Stimulated activated CD4-positive, alpha-beta T cell treated with anti-CD3 and anti-CD28 coated beads, Interleukin-15, amount 100 ng/mL, for 24 hours (primary cell): Measurements from ENCODE around the gene RBP3.

Experiments used
- DNase-seq: peaks from one replicate; pipeline ENCODE4 v3.0.0-alpha.2; 2020

Gene RBP3

DNA sequence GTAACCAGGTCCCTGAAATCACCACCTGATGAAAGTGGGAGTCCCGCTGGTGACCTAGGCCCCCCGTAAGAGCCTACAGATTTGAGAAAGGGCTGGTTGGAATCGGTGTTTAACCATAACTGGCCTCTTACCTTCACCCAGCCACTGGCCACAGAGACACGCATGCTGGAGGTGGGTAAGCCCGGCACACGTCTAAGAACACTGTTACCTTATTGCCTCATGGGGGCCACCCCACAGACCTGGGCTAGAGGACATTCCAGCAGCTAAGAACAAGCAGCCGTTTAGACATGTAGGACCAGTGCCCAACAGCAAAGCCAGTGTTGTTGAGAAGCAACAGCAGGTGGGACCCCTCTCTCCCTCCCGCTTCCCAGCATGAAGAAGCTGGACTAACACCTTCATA lies 28.4 kb upstream of the RBP3 start:
- DNase-seq, result no peak

DNA sequence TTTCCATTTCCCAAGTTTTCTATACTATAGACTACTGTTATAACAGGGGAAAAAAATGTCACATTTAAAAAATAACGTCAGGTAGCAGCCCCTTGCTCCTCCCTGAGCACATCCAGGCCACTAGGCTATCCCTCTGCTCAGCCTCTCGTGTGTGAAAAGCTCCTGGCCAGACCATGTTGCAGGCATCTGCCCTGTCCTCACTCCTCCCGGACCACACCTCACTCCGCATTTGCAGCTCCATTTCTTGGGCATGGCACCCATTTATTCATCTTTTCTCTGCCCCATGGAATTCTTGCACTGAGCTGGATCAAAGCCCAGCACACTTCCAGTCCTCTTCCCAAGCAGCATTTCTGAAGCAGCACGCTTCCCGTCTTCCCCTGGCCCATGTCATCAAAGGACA lies 27.4 kb upstream of the RBP3 start:
- DNase-seq, result no peak

DNA sequence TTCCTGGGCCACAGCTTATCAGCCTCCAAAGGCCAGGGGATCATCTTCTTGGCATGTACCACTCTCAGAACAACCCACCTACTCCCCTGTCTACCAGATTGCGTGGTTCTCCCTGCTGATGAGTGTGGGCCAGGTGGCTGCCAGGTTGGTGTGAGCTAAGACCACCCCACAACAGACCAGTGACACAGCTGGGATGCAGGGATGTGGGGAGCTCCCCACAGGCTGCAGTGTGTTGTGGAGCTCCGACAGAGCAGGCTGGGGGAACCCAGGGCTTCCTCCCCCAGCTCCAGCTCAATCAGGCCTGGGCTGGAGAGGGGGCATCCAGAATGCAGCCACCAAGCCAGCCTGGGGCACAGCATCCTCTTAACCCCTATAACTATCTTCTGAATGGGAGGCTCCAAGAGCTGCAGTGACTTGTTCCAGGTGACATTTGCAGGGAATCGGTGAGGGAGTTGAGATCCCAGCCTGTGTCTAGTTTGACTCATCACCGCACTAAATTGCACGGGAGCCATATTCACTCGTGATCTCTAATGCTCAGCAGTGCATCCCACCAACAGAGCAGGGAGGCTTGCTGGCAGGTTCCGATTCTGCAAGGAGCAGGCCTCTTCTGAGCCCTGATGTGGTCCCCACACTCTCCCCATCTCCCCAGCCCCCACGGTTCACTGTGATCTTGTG lies 26.5 kb upstream of the RBP3 start:
- DNase-seq, result no peak

DNA sequence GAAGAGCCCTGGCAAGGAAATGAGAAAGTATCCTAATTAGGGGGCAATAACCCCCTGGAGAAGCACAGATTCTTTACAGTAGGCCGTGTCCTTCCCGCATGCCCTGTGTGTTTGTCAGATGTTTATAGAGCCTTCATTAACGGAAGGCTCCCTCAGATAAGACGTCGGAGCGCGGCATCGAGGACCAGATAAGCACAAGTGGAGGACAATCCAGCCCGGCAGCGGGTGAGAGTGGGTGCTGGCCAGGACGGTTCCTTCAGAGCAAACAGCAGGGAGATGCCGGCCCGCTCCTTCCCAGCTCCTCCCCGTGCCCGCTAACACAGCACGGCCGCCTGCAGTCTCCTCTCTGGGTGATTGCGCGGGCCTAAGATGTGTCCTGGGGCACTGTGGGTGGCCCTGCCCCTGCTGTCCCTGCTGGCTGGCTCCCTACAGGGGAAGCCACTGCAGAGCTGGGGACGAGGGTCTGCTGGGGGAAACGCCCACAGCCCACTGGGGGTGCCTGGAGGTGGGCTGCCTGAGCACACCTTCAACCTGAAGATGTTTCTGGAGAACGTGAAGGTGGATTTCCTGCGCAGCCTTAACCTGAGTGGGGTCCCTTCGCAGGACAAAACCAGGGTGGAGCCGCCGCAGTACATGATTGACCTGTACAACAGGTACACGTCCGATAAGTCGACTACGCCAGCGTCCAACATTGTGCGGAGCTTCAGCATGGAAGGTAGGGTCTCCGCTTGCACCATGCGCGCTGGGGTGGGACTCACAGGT lies 25.7 kb upstream of the RBP3 start, which contains the start of gene GDF2:
GDF2 (plus strand) TSS at position 155 of the 762 bp plus-strand sequence; CDS start at position 370, 215 bp downstream.
- DNase-seq, result no peak

DNA sequence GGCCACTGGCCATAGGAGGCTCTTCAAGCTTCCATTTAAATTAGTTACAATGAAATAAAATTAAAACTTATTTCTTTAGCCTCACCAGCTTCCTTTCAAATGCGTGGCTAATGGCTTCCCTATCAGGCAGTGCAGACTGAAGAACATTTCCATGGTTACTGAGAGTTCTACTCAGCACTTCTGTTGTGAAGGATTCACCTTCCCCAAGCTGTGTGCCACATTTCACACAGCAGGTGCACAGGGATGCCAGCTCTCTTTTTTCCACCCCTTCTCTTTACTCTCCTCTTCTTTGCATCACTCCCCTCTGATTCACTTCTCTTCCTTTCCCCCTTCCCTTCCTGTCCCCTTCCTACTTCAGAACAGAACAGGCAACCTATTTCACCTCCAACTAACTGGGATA lies 25.1 kb upstream of the RBP3 start:
- no peak for DNase-seq

DNA sequence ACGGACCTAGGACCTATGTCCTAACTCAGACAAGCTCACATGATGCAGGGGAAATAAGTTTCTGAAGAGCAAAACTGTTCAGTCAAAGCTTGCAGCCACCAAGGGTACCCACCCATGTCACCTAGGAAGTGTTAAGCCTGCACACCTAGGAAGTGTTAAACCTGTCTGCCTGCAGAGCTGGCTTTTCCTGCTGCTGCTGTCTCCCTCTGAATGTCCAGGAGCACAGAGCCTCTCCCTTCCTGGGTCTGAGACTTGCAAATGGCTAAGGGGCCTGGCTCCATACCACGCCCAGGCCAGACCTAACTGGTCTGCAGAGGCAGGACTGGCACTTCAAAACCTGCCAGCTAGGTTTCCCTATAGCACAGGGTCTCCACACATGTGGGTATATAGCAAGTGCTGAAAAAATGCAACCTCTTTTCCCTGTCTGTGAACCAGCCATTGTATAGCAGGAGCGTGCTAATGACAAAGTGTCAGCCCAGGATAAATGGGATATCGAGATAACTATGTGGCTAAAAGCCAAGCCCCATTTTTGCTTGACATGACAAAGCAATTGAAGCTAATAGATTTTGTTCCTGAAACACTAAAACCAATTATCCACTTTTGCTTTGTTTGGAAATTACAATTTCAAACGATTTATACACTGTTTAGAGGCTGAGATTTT lies 24.4 kb upstream of the RBP3 start:
- DNase-seq, result no peak

DNA sequence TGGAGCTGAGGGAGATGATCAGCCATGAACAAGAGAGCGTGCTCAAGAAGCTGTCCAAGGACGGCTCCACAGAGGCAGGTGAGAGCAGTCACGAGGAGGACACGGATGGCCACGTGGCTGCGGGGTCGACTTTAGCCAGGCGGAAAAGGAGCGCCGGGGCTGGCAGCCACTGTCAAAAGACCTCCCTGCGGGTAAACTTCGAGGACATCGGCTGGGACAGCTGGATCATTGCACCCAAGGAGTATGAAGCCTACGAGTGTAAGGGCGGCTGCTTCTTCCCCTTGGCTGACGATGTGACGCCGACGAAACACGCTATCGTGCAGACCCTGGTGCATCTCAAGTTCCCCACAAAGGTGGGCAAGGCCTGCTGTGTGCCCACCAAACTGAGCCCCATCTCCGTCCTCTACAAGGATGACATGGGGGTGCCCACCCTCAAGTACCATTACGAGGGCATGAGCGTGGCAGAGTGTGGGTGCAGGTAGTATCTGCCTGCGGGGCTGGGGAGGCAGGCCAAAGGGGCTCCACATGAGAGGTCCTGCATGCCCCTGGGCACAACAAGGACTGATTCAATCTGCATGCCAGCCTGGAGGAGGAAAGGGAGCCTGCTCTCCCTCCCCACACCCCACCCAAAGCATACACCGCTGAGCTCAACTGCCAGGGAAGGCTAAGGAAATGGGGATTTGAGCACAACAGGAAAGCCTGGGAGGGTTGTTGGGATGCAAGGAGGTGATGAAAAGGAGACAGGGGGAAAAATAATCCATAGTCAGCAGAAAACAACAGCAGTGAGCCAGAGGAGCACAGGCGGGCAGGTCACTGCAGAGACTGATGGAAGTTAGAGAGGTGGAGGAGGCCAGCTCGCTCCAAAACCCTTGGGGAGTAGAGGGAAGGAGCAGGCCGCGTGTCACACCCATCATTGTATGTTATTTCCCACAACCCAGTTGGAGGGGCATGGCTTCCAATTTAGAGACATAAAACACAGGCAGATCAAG lies 22.6 kb upstream of the RBP3 start:
- DNase-seq, result no peak

DNA sequence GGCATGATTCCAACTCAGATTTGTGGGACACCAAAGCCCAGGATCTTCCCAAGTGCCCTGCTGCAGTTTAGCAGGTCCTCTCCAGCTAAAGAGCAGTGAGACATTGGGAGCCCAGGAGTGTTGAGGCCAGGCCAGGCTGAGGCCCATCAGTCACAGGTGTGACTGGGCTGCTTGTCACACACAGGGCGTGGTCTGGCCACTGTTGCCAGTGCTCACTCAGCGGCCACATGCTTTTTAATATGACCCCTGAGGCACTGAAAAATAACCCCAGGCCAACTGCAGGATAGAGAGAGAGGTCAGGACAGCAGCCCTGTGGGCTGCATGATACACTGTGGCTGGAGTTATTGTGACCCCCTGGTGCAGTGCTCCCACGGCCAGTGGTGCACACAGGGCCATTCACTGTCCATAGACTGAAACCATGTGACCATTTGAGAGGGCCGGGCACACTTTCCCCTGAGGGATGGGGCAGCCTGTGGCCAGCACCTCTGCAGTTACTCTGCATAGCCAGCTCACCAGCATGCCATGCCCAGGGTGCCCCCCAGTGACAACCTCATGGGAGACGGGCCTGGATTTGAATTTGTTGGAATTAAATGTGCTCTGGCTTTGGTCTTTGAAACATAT lies 21.7 kb upstream of the RBP3 start:
- no peak for DNase-seq

DNA sequence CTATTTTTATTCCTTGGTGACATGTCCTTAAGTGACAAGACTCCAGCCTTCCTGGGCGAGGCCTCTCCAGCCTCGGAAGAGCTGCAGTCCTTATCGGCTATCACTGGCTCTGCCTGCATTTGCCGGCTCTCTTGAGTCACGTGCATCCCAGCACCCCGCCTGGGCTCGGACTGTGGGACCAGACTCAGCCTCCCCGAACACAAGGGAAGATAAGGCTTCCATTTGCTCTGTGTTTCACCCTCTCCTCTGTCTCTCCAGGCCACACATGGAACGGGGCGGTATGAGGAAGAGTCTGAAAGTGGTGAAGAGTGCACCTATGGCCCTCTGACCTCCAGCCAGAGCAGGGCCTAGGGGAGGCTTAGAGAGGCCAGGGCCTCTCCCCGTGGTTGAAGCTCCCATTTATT lies 21.2 kb upstream of the RBP3 start:
- no peak for DNase-seq

DNA sequence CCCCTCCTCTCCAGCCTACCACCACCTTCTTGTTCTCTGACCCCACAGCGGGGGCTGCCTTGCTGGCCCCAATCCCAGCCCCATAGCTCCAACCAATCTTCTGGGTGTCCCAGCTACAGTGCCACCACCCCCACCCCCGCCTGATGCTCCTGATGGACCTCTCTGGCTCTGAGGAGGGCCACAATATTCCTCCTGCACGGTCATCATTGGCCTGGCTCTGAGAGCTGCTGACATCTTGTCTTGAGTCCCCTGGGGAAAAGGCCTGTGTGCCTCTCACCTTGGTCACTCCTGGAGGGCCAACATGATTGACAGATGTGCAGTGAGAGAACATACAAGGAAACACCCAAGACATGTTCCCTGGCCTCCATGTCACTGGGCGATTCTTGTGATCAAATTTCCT lies 18.3 kb upstream of the RBP3 start:
- DNase-seq, result no peak

DNA sequence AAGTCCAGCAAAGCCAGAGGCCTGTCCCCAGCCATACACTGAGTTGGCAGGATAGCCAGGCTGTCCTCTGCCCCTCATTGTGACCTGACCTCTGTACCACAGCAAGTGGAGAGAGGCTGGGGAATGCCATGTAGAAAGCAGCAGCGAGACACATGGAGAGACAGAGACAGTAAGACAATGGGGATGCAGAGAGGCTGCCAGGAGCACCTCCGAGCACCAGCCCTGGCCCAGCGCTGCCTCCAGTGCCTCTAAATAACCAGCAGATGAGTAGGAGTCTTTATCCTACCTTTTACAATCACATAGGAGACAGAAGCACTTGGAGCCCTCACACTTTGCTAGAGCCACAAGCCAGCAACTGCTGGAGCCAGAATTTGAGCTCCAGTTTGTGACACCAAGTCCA lies 17.8 kb upstream of the RBP3 start:
- DNase-seq, result no peak

DNA sequence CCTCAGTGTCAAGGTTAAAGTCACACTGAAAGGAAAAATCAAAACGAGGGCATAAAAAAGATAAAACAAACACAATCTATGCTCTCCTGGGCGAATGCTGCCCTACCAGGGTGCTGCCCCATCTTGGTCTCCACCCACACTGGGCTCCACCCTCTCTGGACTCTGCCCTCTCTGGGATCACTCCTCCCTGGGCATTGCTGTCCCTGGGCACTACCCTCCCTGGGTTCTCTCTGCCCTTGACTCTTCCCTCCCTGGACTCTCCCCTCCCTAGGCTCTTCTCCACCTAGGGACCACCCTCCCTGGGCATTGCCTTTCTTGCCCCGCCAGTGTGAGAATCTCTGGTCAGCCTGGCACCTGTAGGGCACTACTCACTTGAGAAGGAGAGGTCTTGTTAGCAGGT lies 17.4 kb upstream of the RBP3 start:
- DNase-seq, result no peak

DNA sequence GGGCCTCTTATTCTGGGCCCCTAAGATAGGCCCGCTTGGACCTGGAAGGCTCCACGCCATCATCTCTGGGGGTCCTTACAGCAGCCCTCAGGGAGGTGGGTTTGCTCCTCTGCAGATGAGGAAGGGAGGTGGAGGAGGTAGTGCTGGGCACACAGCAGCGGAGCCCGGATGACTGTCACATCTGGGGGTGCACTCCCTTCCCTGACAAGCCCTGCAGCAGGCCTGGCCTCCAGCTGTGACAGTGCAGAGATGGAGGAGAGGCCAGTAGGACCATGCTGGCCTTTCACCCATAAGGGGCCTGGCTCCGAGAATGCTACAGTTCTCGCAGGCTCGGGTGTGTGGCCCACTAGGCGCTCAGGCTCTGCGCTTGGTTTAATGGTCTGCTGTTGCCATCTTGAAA lies 16.7 kb upstream of the RBP3 start:
- DNase-seq, result no peak

DNA sequence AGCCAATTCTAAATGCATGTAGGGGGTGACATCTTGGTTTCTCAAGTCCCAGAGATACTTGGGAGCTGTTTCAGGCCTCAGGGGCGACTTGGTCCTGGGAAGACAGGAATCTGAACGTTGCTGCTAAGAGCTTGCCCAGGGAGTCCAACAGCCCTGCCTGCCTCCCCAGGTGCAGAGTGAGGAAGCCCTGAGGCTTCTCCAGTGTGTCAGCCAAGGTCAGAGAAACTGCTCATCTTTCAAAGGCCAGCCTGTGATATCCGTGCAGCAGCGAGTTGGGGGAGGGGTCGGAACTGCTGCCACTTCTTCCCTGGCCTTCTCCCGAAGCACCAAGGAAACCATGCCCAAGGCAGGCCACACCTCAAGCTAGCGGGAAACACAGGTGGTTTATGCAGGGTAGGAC lies 16.2 kb upstream of the RBP3 start:
- DNase-seq, result no peak

DNA sequence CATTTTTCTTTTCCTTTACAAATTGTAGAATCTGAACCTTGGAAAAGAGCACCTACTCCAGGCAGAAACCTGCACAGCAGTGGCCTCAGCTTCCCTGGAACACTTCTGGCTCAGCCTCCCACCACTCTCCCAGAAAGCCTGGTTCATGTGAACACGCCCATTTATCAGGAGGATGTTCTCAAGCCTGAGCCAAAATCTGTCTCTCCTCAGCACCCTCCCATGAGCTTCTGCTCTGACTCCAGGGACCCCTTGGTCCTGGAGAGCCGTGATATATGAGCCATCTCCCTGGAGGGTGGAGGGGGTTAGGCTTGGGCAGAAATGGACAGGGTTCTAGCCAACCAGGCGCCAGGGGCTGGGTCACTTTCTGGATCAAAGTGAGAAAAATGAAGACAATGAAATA lies 15.8 kb upstream of the RBP3 start:
- DNase-seq, result no peak

DNA sequence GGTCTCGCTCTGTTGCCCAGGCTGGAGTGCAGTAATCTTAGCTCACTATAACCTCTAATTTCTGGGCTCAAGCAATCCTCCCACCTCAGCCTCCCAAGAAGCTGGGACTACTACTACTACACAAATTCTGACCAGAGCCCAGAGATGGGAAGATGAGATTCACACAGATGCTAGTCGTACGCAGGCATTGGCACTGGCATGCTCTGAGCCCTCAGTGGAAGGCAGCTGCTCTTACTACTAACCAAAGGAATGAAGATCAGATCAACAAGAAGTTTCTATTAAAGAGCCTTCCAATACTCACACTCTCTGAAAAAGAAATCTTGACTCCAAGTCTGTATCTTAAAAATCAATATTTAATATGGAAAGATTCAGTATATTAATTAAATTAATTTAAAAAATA lies 15.2 kb upstream of the RBP3 start:
- DNase-seq, result no peak

DNA sequence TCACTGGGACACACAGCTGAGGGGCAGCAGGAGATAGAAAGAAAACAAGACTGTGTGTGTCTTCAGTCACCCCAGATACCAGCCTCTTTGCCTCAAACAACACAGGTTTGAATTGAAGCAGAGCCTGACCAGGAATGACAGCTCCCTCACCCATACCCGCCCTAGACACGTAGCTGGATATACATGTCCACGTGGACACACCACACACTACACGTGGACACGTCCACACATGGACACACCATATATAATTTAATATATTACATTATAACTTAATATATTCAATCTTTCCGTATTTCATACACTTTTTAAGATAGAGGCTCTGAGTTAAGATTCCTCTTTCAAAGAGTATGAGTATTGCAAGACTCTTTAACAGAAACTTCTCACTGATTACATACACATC lies 14.6 kb upstream of the RBP3 start:
- DNase-seq, result no peak

DNA sequence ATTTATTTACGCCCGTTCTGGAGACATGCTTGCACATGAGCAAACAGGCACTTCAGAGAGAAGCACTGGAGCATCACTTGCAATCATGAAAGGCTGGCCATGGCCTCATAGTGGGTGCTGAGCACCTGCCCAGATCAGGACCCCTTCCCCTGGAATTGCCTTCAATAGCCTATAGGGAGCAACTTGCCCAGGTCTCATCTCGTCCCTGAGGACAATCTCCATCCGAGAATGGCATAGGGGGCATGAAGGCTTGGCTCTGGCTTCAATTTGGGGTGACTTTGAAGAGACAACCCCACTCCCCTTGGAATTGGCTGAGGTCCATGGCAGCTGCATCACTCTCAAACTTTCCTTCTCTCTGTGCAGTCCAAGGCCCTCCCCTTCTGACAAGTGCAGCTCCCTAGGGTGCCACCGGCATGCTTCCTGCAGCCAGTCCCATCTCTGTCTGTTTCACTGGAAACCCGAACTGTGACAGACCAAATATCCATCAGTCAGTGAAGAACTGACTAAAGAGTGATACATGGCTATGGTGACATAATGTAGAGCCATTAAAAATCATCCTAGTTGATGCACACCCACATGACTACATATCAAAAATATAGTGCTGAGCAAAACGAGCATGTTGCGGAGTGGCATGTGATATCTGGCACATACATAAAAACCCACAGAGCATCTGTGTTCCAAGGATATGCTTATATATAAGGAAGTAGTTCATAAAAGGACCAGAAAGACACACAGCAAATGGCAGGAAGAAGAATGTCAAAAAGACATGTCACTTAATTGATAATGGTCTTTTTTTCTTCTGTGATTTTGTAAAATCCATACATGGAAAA lies 13.5 kb upstream of the RBP3 start:
- no peak for DNase-seq

DNA sequence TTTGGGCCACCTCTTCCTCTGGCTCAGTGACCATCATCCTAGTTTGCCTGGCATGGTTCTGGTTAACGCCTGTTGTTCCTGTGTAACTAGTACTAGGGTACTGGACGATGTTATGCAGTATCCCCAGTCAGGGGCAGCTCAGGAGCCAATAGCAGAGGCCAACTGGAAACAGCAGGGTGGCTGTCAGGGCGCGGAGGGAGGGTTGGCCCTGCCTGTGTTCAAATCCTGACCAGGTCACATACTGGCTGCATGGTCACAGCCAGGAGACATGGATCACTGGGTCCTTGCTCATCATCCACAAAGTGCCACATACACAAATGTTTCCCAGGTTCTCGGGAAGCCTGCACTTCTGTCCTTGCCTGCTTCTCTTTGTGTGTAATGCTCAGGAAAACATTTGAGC lies 12.3 kb upstream of the RBP3 start:
- no peak for DNase-seq

DNA sequence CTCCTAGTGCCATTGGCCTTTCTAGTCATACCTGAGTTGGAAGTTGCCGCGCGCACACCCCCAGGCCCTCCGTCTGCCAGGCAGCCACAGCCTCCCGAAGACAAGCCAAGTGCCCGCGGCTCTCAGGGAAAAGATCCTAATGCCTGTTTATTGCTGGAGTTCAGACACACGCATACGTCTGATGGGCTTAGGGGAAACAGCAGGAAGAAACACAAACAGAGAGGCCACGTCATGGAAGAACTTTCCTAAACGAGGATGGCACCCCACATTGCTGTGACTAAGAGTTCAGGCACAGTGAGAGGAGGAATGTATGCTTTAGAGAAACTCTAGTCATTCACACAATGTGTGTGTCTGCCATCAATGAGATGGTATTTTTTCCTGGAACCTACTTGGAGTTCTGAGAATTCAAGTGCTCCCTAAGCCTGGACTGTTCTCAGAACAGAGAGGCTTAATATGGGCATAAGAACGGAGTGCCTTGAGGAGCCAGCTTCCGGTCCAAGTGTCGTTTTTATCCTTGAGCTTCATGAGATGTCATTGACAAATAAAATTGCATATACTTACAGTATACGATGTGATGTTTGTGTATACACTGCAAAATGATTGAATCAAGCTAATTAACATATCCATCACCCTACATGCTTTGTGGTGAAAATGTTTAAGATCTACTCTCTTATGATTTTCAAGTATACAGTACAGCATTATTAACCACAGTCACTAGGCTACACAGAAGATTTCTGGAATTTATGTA lies 11.6 kb upstream of the RBP3 start:
- DNase-seq, result no peak

DNA sequence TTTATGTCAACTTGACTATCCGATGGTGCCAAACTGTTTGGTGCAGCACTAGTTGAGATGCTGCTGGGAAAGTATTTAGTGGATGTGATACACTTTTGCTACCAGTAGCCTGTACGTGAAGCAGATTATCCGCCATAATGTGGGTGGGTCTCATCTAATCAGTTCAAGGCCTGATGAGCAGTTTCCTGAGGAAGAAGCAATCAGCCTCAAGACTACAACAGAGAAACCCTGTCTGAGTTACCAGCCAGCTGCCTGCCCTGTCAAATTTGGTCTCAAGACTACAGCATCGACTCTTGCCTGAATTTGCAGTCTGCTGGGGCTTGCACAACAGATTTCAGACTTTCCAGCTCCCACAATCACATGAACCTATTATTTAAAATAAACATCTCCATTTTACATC lies 10.9 kb upstream of the RBP3 start:
- DNase-seq, result no peak
